HG03378 (cell line): ENCODE results near the gene SIPA1L2.

ENCODE experiments used
- ATAC-seq: cut with Tn5 transposase; IDR thresholded peaks from one replicate; pipeline ENCODE4 v1.9.1; 2021; ENCODE audit warnings: mild to moderate bottlenecking, moderate library complexity; ENCODE audit not compliant: unreplicated experiment

The SIPA1L2 gene

DNA sequence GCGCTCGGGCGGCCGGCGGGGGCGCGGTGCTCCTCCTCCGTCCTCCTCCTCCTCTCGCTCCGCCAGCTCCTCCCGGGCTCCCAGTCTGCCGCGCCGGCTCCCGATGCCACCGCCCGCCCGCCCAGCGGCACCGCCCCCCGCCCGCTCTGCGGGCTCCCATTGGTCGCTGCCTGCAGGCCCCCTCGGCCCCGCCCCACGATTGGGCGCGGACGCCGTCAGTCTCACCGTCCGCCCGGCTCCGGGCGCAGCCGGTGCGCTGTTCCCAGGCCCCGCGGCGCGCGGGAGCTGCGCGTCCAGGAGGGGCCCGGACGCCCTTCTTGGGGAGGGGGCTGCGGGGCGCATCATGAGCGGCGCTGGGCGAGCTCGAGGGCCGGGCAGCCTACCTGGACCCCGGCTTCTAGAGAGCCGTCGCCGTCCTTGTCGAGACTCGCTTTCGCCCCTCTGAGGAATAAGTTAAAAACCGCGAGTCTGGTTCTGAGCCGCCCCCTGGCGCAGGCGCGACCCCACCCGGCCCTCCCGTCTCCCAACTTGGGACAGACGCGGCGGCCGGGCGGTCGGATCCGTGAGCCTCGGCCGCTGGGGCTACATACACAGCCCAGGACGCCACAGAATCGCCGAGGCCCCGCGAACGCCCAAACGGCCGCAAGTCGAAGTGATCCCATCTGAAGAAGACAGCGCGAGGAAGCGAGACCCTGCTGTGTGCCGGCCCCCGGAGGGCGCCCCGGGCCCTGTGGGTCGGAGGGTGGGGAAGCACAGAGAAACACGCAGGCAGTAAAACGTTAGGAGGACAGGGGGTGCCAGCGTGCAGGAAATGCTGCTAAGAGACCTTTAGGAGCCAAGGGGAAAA, at the start of gene SIPA1L2:
TSS of gene SIPA1L2 (minus strand) at position 87 of the 847 bp plus-strand sequence. CDS start 114,794 bp downstream, outside the sequence.
- peak; percentile 86 for ATAC-seq

DNA sequence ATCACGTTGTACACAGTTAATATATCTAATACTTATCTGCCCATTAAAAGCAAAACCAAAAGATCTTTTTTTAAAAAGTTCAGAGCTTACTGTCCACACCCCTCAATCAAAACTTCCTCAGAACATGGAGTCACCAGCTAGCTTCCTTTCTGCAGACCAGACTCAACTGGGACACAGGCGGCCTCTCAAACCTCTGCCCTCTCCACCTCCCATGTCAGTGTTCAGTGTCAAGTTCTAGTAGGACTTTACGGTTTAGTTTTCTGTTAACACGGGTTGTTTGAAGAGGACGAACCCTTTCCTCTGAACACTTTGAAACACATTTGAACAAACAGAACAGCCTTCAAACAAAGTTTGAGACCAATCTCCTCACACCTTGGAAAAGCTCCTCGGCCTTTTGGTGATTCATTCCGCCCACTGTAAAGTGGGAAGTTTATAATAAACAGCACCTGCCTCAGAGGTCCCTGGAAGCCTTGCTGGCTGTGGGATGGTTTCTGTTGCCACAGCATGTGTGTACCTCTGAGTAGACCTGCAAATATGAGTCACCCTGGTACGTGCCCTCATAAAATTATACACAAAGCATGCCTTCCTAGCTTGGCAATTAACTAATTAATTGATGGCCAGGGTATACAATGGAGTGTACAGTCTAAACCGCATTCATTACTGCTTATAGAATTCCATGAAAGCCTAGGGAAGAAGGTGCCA, 48.4 kb upstream of the SIPA1L2 start:
- ATAC-seq = no peak

GRCh38 chr1:232676307-232676706, 46.4 kb upstream of the SIPA1L2 start:
- ATAC-seq = no peak

DNA sequence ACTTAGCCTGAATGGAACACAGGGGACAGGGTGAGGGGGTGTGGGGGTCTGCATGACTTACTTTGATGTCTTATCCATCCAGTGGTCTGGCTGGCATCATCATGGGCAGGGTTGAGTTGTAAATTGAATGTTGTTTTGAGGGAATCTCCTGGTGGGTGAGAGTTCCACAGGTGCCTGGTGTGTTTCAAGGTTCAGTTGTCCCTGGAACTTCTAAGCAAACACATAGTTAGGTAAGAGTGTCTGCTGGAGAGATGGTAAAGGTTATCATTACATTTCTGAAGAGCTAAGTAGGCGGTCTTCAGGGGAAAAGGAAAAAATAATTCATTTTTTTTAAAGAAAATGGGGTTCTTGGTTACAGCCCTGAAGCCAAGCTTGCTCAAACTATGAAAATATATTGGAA, 46.0 kb upstream of the SIPA1L2 start:
- ATAC-seq = no peak

GRCh38 chr1:232675260-232675659, 45.3 kb upstream of the SIPA1L2 start:
- ATAC-seq = no peak

DNA sequence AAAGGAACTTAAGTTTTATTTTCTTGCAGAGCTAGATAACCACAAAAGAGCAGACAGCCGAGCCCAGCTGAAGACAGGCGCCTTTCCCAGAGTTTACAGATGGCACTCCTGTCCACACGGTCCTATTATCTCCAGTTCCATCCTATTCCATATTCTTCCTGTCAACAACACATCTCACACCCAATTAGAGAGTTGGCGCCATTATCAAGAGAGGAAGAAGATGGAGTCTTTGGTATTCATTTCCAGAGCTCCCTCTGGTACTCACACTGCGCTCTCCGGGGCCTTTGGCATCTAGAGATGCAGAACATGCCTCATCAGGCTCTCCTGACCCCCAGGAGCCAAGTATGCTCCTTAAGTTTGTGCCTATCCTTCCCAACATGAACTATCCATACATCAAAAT, 43.3 kb upstream of the SIPA1L2 start:
- no peak for ATAC-seq

DNA sequence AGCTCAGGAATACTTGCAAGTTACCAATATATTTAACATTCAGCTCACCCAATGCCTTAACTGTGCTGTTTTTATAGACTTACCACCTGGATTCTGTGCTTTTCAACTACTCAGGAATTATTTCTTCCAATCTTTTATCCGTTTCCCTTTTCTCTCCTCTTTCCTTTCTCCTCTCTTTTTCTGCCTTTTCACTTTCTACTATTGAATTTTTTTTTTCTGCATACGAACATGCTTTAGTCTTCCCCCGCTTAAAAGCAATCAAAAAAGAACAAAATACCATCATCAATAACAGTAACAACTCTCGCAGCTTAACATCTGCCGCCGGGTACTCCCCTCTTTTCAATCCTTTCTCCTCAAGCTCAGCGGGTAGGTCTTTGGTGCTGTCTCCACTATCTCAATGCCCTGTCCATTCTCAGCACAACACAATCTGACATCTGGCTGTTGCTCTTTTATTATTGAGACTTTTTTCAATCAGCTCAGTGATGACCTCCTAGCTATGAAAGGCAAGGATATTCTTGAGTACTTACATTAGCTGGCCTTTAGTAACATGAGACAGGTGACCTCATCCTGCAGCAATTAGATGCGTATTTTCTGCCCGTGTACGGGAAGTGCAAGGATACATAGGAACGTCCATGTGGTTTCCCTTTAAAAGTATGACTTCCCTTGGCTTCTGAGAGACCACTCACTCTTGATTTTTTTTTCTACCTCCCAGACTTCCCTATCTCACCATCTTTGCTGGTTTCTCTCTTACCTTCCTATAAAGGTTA, 40.2 kb upstream of the SIPA1L2 start:
- ATAC-seq = no peak

DNA sequence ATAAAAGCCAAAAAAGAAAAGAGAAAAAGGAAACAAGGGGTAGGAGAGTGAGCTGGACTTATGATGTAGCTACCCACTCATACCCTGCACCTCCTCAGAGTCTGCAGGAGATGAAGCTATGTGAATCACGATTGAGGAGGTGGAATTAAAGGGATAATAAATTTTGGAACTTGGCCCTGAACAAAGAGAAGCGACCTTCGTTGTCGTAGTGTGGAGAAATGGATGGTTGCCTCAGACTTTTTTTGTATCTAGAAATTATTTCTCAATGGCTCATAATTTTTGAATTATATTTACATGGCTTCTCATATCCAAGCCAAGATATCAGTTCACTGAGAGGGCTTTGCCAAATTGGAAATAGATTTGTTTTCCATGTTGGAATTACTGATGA, 37.8 kb upstream of the SIPA1L2 start:
- ATAC-seq = no peak

DNA sequence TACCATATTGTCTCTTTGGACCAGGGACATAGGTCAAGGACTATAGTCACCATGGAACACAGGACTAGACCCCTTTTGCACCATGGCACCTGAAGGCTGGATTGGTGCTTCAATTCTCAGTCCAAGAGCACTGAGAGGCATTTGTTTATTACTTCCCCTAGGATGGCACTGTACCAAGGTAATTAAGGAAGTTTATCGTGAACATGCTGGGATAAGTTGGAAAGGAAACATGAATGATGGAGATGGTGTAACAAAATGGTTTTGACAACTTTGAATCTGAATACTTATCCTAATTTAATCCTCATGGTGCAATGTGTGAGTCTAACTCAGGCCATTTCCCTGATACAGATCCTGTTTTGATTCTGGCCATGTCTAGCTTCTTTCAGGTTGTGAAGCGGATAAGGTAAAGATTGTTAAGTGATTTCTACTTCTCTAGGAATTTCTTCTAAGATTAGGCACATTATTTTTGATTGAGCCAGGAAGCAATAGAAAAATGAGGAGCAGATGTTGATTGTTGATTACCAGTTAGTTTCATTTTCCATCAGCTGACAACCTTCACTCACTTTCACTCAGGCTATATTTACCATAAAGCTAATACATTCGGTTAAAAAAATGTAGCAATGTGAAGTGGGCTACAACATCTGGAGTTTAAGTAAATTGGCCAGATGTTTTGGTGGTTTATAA, 37.3 kb upstream of the SIPA1L2 start:
- ATAC-seq = no peak

GRCh38 chr1:232664844-232665777, 35.2 kb upstream of the SIPA1L2 start:
- no peak for ATAC-seq

- no peak for ATAC-seq
Observed at GRCh38 chr1:232662910-232663309, 33.0 kb upstream of the SIPA1L2 start.

DNA sequence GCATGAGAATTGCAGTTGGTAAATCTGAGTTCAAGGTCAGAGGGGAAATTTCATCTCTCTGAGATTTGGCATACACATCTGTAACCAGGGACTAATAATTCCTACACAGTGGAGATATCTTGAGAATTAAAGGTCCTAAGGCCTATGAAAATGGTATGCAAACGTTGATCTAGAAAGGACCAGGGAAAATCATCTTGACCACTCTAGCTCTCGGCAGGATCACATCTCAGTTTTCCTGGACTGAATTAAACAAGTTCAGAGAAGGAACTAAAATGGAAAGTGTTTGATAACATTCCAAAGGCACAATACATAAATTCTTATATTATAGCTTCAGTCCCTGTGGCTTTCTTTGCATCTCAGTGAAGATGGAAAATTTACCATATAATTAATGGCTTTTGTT, 28.5 kb upstream of the SIPA1L2 start:
- no peak for ATAC-seq

DNA sequence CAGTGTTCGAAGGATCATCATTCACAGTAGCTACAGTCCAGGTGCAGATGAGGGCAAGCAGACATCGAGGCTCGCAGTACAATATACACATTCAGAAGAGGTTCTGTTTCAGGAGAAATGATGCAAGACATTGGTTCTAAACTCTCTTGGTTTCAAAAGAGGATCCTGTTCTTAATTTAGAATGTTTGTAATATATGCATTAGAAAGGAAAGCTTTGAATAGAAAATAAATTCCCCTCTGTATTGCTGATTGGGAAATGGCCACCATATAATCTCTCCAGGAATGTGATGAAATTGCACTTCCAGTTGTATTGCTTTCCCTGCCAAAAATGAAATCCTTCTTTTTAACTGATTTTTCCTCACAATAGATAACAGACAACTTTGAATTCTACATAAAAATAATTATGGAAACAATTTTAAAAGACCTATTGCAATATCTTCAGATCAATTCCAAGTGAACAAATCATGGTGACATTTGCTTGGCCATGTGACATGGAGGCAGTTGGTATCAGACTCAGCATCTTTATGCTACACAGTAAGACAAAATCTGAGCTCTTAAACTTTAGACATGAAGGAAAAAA, 27.6 kb upstream of the SIPA1L2 start:
- no peak for ATAC-seq

GRCh38 chr1:232655746-232656085, 25.8 kb upstream of the SIPA1L2 start:
- peak; percentile 3 for ATAC-seq

- peak; percentile 96 for ATAC-seq
Observed at GRCh38 chr1:232655028-232655745, 25.3 kb upstream of the SIPA1L2 start.

DNA sequence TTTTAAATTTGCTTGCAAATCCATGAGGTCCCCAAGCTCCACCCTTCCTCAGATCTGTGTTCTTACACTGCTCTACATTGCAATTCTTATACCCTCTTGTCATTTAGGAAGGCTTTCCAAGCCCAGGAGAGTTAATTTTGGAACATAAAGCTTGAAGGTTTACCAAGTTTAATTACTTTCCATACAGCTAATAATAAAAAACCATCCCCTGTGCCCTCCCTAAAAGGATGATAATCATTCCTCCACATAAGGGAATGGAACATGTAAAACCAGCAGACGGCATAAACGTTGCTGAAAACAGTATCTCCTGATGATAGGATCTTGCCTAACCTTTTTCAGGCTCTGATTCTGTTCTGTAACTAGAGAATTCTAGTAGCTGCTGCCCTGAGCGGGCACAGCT, 23.9 kb upstream of the SIPA1L2 start:
- ATAC-seq = no peak

DNA sequence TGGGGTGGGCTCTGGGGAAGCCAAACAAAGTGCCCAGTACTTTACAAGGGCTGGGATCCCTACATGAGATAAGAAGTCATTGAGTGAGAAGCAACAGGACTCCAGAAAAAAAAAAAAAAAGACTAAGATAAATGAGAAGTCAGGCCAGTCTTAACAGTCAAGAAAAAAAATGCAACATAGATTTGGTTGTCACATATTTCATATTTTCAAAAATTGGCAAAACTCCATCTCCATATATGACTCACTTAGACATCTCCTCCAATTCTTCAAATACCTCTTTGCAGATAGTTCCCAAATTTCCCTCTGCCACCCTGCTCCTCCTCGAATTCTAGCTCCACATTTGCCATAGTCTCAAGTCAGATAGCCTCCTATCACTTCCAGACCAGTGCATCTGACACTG, 20.9 kb upstream of the SIPA1L2 start:
- no peak for ATAC-seq

- ATAC-seq = no peak
Observed at GRCh38 chr1:232650418-232650817, 20.5 kb upstream of the SIPA1L2 start.

- ATAC-seq = no peak
Observed at GRCh38 chr1:232648316-232648715, 18.4 kb upstream of the SIPA1L2 start.
